ENCODE measurements around the gene HRAS. TPM values are rescaled to one million over a fixed set of nuclear protein-coding genes. Genes with fewer than 3 reads are reported as not detected.

Gene HRAS
- total and polyA plus RNA-seq, 2 of the 13 experiments (the other 11 are each of a cell fraction or from before 2014, with no cell fraction given), result 32.9 to 50.0 TPM

- Histone ChIP-seq H3K4me3 (replicated peaks in 1 of 3; ENCODE audit: insufficient read depth in 1 of 3, low read depth in 2 of 3, low read length in 3 of 3) (no peak overlapping the region), H3K27me3 (ENCODE audit: control insufficient read depth in 1 of 2, insufficient read depth in 2 of 2, low read length in 2 of 2) (peaks cover 10 to 40% of the 10 kb centered on the region in 2 experiments), H3K4me2 (ENCODE audit: low read depth, low read length) (no peak overlapping the region), H3K9me3 (ENCODE audit: low read length) (no peaks in the 10 kb centered on the region), H4K20me1 (ENCODE audit: insufficient read depth, low read length) (no peaks in the 10 kb centered on the region), H3K27ac (ENCODE audit: extremely low read length, insufficient read depth, low read length) (no peak overlapping the region), H2AFZ (ENCODE audit: low read length) (no peak overlapping the region), H3K79me2 (ENCODE audit: insufficient read depth, low read length) (no peaks in the 10 kb centered on the region), H3K9ac (ENCODE audit: insufficient read depth, low read depth, low read length) (no peak overlapping the region), H3K36me3 (replicated peaks in 1 of 2; ENCODE audit: control insufficient read depth in 1 of 2, insufficient read depth in 2 of 2, low read length in 2 of 2) (no peaks in the 10 kb centered on the region), H3K4me1 (ENCODE audit: insufficient read depth, low read length) (peaks cover 71% of the 10 kb centered on the region)
- WGBS (ENCODE audit: low lambda C conversion rate), result 50% methylated on average over 1 of the region's 5 CpGs
- FAIRE-seq, result no peak
- ChIA-PET POLR2A (interaction anchor here (1.1 kb wide), 2 partner anchors 9 kb away, joined by 3 to 4 read pairs; partner anchors contain the start of gene HRAS), CTCF (ENCODE audit: low intra/inter-chr PET ratio, low total read pairs) (no interaction called here)
- TF ChIP-seq ZNF766 (CRISPR knock-in tag; IDR thresholded peaks at IDR 0.05; ENCODE audit: borderline replicate concordance), result no peak
- TF ChIP-seq ZMYM4 (CRISPR knock-in tag; IDR thresholded peaks at IDR 0.05), result no peak
- no peak for TF ChIP-seq KLF9 (CRISPR knock-in tag; IDR thresholded peaks at IDR 0.05; ENCODE audit: low read depth)
- TF ChIP-seq ZNF329 (CRISPR knock-in tag; IDR thresholded peaks at IDR 0.05; ENCODE audit: low read depth), result no peak
- no peak for TF ChIP-seq ZNF496 (CRISPR knock-in tag; IDR thresholded peaks at IDR 0.05; ENCODE audit: insufficient replicate concordance)
- TF ChIP-seq ZNF556 (CRISPR knock-in tag; IDR thresholded peaks at IDR 0.05; ENCODE audit: borderline replicate concordance), result no peak
- TF ChIP-seq ZNF7 (CRISPR knock-in tag; IDR thresholded peaks at IDR 0.05), result no peak
- no peak for TF ChIP-seq IKZF4 (CRISPR knock-in tag; IDR thresholded peaks at IDR 0.05; ENCODE audit: borderline replicate concordance, low read depth, not compliant biosample characterization)
- no peak for TF ChIP-seq HNRNPK (IDR thresholded peaks at IDR 0.05; ENCODE audit: low read depth, low read length, poor library complexity, severe bottlenecking)
- TF ChIP-seq ZNF562 (CRISPR knock-in tag; IDR thresholded peaks at IDR 0.05; ENCODE audit: borderline replicate concordance), result no peak
- TF ChIP-seq SOX5 (CRISPR knock-in tag; IDR thresholded peaks at IDR 0.05; ENCODE audit: borderline replicate concordance), result no peak
- TF ChIP-seq SIX1 (CRISPR knock-in tag; IDR thresholded peaks at IDR 0.05; ENCODE audit: borderline replicate concordance), result no peak
- no peak for TF ChIP-seq ZNF296 (CRISPR knock-in tag; conservative IDR thresholded peaks at IDR 0.05)
- no peak for TF ChIP-seq ELF1 (CRISPR knock-in tag; IDR thresholded peaks at IDR 0.05)
- no peak for TF ChIP-seq SAFB2 (CRISPR knock-in tag; IDR thresholded peaks at IDR 0.05; ENCODE audit: borderline replicate concordance, low read depth)
- TF ChIP-seq U2AF1 (optimal IDR thresholded peaks at IDR 0.05; ENCODE audit: low read depth, low read length), result no peak
- in situ Hi-C loops (cut with HindIII; ENCODE audit: extremely low pct_ligation_motif_present, low pct_unique_long_range_greater_than_20kb) (no loop called here), intact Hi-C loops (cut with micrococcal nuclease; ENCODE audit: unreplicated experiment) (no loop called here)
- no peak for DNase-seq (ENCODE audit: low spot score)
- no peak for ATAC-seq
- BruUV-seq (replicated peaks), result no TSS peak
These were observed 9.4 kb upstream of the HRAS start for GRCh38 chr11:544817-545166.
